K562 treated with DMSO at 1 percent for 4 hours (cell line): ENCODE data around the gene PTCHD1. TPM values are rescaled to one million over a fixed set of nuclear protein-coding genes. Genes with fewer than 3 reads are reported as not detected.

Experiments used
- total RNA-seq: library from RNA; unstranded; fragments of 300-600 nt; gene quantifications from 2 replicates; pipeline ENCODE4 v1.2.3, GENCODE V29; 2022; ENCODE audit not compliant: insufficient read depth

PTCHD1 gene
- not detected in 2 replicates for total RNA-seq

DNA sequence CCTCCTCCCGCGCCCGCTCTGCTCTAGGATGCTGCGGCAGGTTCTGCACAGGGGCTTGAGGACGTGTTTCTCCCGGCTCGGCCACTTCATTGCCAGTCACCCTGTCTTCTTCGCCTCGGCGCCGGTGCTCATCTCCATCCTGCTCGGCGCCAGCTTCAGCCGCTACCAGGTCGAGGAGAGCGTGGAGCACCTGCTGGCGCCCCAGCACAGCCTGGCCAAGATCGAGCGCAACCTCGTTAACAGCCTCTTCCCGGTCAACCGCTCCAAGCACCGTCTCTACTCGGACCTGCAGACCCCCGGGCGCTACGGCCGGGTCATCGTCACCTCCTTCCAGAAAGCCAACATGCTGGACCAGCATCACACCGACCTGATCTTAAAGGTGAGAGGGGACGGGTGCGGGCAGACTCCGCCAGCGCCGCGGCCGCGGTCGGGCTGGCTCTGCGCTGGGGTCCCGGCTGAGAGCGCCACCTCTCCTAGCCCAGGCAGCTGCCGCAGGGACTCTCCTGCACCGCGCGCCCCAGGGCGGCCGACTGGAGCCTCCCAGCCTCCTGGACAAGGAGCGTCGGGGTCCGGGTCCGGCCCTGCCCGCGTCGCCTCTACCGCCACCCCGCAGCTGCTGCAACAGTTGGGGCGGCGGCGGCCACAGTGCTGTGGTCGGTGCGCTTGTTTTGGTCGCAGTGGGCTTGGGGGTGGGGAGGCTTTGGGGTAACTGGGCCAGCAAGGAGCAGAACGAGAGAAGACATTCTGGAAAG is at the start of gene PTCHD1:
Gene PTCHD1 (plus strand): TSS at position 2 of the 752 bp plus-strand sequence. CDS start 27 bp downstream, at position 29.

